ENCODE results near the gene RTL10. TPM values are rescaled to one million over a fixed set of nuclear protein-coding genes. Genes with fewer than 3 reads are reported as not detected.
A peak's percentile ranks its signal among the peaks of the same experiment; 100 is the strongest.

RTL10 gene
- total and polyA plus RNA-seq, 2 of the 8 experiments (the other 6 are each of a cell fraction or from before 2014, with no cell fraction given) = 11.5 to 18.8 TPM

DNA sequence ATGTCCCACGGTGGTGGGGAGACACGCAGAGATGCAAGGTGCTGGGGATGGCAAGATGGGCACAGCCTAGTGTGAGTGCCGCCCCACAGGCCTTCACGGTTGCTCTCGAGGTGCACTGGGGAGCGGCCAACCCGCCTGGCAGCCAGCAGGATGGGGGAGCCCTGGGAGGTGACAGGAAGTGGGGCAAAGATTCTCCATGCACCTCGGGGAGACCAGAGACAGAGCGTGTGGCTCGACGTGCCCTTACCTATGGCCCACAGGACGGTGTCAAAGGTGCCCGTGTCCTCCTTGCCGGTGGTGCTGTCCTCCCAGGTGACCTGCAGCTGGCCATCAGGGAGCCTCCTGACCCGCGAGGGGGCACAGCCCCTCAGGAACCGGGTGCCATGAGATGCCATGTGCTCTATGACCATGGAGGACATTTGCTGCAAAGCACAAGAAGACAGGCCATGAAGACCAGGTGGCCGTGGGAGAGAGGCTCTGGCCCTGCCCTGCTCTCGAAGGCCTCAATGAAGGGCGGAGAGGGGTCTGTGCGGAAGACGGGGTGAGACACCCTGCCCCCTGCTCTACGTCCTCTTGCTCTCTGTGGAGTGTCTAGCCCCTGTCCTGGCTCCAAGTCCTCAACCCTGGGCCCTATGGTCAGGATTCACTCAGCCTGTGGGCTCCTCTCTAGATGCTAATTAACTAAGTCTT lies 40.6 kb upstream of the RTL10 start:
- DNase-seq (ENCODE audit: low read depth in 1 of 2, low spot score in 2 of 2) (no peak), FAIRE-seq (no peak)
- no peak overlapping the region for H3K9ac ChIP-seq (replicated peaks in 1 of 4; ENCODE audit: extremely low read depth in 1 of 4, low read depth in 3 of 4, low read length in 3 of 4)
- no peak overlapping the region for H3K4me2 ChIP-seq (ENCODE audit: insufficient read depth in 1 of 2, low read depth in 2 of 2, low read length in 2 of 2)
- no peak overlapping the region for H3K14ac ChIP-seq (ENCODE audit: insufficient read length)
- no peak overlapping the region for H2BK20ac ChIP-seq (ENCODE audit: low read length)
- TF ChIP-seq, protein P1, sequence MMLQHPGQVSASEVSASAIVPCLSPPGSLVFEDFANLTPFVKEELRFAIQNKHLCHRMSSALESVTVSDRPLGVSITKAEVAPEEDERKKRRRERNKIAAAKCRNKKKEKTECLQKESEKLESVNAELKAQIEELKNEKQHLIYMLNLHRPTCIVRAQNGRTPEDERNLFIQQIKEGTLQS (IDR thresholded peaks at IDR 0.05; ENCODE audit: insufficient read depth, low read depth, low read length) = no peak
- TF ChIP-seq, protein P2, sequence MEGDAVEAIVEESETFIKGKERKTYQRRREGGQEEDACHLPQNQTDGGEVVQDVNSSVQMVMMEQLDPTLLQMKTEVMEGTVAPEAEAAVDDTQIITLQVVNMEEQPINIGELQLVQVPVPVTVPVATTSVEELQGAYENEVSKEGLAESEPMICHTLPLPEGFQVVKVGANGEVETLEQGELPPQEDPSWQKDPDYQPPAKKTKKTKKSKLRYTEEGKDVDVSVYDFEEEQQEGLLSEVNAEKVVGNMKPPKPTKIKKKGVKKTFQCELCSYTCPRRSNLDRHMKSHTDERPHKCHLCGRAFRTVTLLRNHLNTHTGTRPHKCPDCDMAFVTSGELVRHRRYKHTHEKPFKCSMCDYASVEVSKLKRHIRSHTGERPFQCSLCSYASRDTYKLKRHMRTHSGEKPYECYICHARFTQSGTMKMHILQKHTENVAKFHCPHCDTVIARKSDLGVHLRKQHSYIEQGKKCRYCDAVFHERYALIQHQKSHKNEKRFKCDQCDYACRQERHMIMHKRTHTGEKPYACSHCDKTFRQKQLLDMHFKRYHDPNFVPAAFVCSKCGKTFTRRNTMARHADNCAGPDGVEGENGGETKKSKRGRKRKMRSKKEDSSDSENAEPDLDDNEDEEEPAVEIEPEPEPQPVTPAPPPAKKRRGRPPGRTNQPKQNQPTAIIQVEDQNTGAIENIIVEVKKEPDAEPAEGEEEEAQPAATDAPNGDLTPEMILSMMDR (IDR thresholded peaks at IDR 0.05; ENCODE audit: control extremely low read depth in 1 of 3, insufficient read depth in 1 of 3, low read depth in 1 of 3, low read length in 3 of 3) = no peak
- TF ChIP-seq PHF8 (conservative IDR thresholded peaks at IDR 0.05; ENCODE audit: low read depth, low read length) = no peak
- no peak overlapping the region for H3K23ac ChIP-seq (ENCODE audit: insufficient read length)
- H4K91ac ChIP-seq (replicated peaks; ENCODE audit: insufficient read length, low read length) = no peak overlapping the region
- H3K4me1 ChIP-seq (replicated peaks in 1 of 4; ENCODE audit: control insufficient read depth in 3 of 4, insufficient read depth in 4 of 4, low read length in 3 of 4) = peaks cover 7 to 20% (median 18%) of the 10 kb centered on the region in 4 experiments
- no peaks in the 10 kb centered on the region for H3K36me3 ChIP-seq (ENCODE audit: control insufficient read depth in 2 of 4, insufficient read depth in 4 of 4, low read length in 3 of 4)
- H2BK5ac ChIP-seq (ENCODE audit: low read depth, low read length) = 0 out of 2 replicates have a peak overlapping the region, but pooled peaks have one; percentile 49
- no peak overlapping the region for H3K18ac ChIP-seq (ENCODE audit: extremely low read depth, low read length)
- peak overlapping the region; percentile 88; the same call in 1 of the 2 replicates for H2BK15ac ChIP-seq (ENCODE audit: low read length)
- H3K4ac ChIP-seq (replicated peaks; ENCODE audit: insufficient read length, low read depth, low read length) = no peak overlapping the region
- H4K8ac ChIP-seq (ENCODE audit: extremely low read depth, insufficient read depth, low read length) = peak overlapping the region; percentile 3; the same call in 1 of the 2 replicates
- H4K5ac ChIP-seq (ENCODE audit: insufficient read length, low read depth, low read length) = no peak overlapping the region
- no peaks in the 10 kb centered on the region for H3K79me2 ChIP-seq (ENCODE audit: control insufficient read depth in 1 of 2, insufficient read depth in 2 of 2, low read length in 2 of 2)
- ChIA-PET CTCF (ENCODE audit: partially characterized antibody) (interaction anchor here (1.0 to 10.1 kb wide), 3 partner anchors 7 to 86 kb away, joined by 3 to 69 read pairs (median 3); no protein-coding TSS in a partner anchor), POLR2A (ENCODE audit: partially characterized antibody) (no interaction called here)
- no peaks in the 10 kb centered on the region for H3K9me3 ChIP-seq (ENCODE audit: insufficient read depth in 2 of 2, low read depth in 1 of 2, low read length in 1 of 2)
- H3K79me1 ChIP-seq (ENCODE audit: low read depth, low read length) = no peaks in the 10 kb centered on the region
- no peaks in the 10 kb centered on the region for H4K20me1 ChIP-seq (replicated peaks in 1 of 2; ENCODE audit: control insufficient read depth in 1 of 2, insufficient read depth in 2 of 2, low read length in 2 of 2)
- H3K56ac ChIP-seq (replicated peaks; ENCODE audit: insufficient read length, low read depth, low read length) = no peak overlapping the region
- H2BK120ac ChIP-seq (replicated peaks; ENCODE audit: low read depth, low read length) = no peak overlapping the region
- no peak overlapping the region for H3K4me3 ChIP-seq (ENCODE audit: extremely low read depth in 1 of 4, insufficient read depth in 2 of 4, low read depth in 3 of 4, low read length in 4 of 4)
- no peak overlapping the region for H2BK12ac ChIP-seq (ENCODE audit: low read depth, low read length)
- WGBS, 2 experiments (ENCODE audit: extremely low coverage in 1 of 2, insufficient coverage in 1 of 2, insufficient read length in 1 of 2, insufficient replicate concordance in 2 of 2, low coverage in 1 of 2, low lambda C conversion rate in 2 of 2, missing lambda C conversion rate in 1 of 2) = 92% methylated on average over 23 of the region's 23 CpGs; no CpG with 5 or more reads in 1 of the 2 experiments
- peaks cover 0 to 2% (median 0%) of the 10 kb centered on the region in 4 experiments; a peak in 3 of 7 replicates for H3K27me3 ChIP-seq (replicated peaks in 1 of 4; ENCODE audit: control insufficient read depth in 3 of 4, extremely low read depth in 1 of 4, insufficient read depth in 3 of 4, low read length in 3 of 4)
- H3K23me2 ChIP-seq (ENCODE audit: low read depth, low read length) = no peaks in the 10 kb centered on the region
- no peak overlapping the region for H3K27ac ChIP-seq (ENCODE audit: low read depth, low read length)
- no peak overlapping the region for H2AK5ac ChIP-seq (ENCODE audit: low read depth, low read length)
- no peak overlapping the region for H2AFZ ChIP-seq (ENCODE audit: low read length)
